Endodermal cell (in vitro differentiated cells): ENCODE measurements around the gene COL23A1. TPM values are rescaled to one million over a fixed set of nuclear protein-coding genes. Genes with fewer than 3 reads are reported as not detected.

Experiments used
- DNase-seq: peaks from one replicate; pipeline ENCODE4 v3.0.0-alpha.2; 2017
- H3K27ac ChIP-seq: 2 replicates; pipeline ENCODE4 v1.5.1; 2013; ENCODE audit warnings: mild to moderate bottlenecking, low read depth, low read length, moderate library complexity
- H3K27me3 ChIP-seq: 2 replicates; pipeline ENCODE4 v1.6.1; 2013; ENCODE audit warnings: mild to moderate bottlenecking, low read length, moderate library complexity; ENCODE audit not compliant: insufficient read depth, control insufficient read depth, poor library complexity, severe bottlenecking
- H3K36me3 ChIP-seq: 2 replicates; pipeline ENCODE4 v1.7.0; 2013; ENCODE audit warnings: mild to moderate bottlenecking, low read length, moderate library complexity; ENCODE audit not compliant: control insufficient read depth, insufficient read depth
- H3K4me1 ChIP-seq: one replicate; pipeline ENCODE4 v1.7.0; 2013; ENCODE audit warnings: low read length; ENCODE audit not compliant: control insufficient read depth, insufficient read depth
- H3K4me3 ChIP-seq: 2 replicates; pipeline ENCODE4 v1.5.1; 2013; ENCODE audit warnings: mild to moderate bottlenecking, low read length, moderate library complexity
- H3K9ac ChIP-seq: 2 replicates; pipeline ENCODE4 v1.6.1; 2013; ENCODE audit warnings: mild to moderate bottlenecking, low read length, moderate library complexity; ENCODE audit not compliant: poor library complexity, severe bottlenecking; ENCODE audit errors: extremely low read depth
- H3K9me3 ChIP-seq: 2 replicates; pipeline ENCODE4 v1.6.1; 2013; ENCODE audit warnings: mild to moderate bottlenecking, low read length, moderate library complexity; ENCODE audit not compliant: control insufficient read depth
- H3K27ac Mint-ChIP-seq: 2 replicates; pipeline ENCODE4 v1.8.0; 2020; ENCODE audit warnings: mixed read lengths
- H3K27me3 Mint-ChIP-seq: 2 replicates; pipeline ENCODE4 v1.8.0; 2021; ENCODE audit warnings: mild to moderate bottlenecking, mixed read lengths; ENCODE audit not compliant: insufficient read depth
- H3K36me3 Mint-ChIP-seq: 2 replicates; pipeline ENCODE4 v1.8.0; 2020; ENCODE audit warnings: low read depth, mixed read lengths
- H3K4me1 Mint-ChIP-seq: 2 replicates; pipeline ENCODE4 v1.8.0; 2020; ENCODE audit warnings: mixed read lengths
- H3K4me3 Mint-ChIP-seq: 2 replicates; pipeline ENCODE4 v1.8.0; 2020; ENCODE audit warnings: mild to moderate bottlenecking, moderate library complexity, mixed read lengths
- H3K9me3 Mint-ChIP-seq: 2 replicates; pipeline ENCODE4 v1.8.0; 2020; ENCODE audit warnings: mild to moderate bottlenecking, mixed read lengths
- WGBS, 2 experiments: methylation state at CpG; one replicate each; pipeline versions ENCODE4 v1.1.5 to v1.1.7; 2013; ENCODE audit warnings: missing lambda C conversion rate in 2 of 2, mixed read lengths in 1 of 2; ENCODE audit not compliant: insufficient coverage in 1 of 2, insufficient read length in 1 of 2; 5-methylcytosine and 5-hydroxymethylcytosine counted together
- total RNA-seq, 2 donors: library from RNA; stranded (reverse); fragmentation: NEBNext Ultra II Directional in 1 of 2; extraction: Animal tissue kit (Norgen Biotek cat#: 25700) in 1 of 2; gene quantifications; 2 replicates in 1 of 2; 3 replicates in 1 of 2; pipeline ENCODE4 v1.2.1, GENCODE V29; 2021
- TF ChIP-seq, protein P1 (sequence below): fragments of 200-600 bp; sonication (generic); conservative IDR thresholded peaks from 2 replicates; pipeline ENCODE4 v1.5.0; 2021; ENCODE audit warnings: antibody characterized with exemption, mild to moderate bottlenecking

COL23A1 gene
- total RNA-seq, 2 donors from 2014 or later, result 50.2 to 71.3 TPM

DNA sequence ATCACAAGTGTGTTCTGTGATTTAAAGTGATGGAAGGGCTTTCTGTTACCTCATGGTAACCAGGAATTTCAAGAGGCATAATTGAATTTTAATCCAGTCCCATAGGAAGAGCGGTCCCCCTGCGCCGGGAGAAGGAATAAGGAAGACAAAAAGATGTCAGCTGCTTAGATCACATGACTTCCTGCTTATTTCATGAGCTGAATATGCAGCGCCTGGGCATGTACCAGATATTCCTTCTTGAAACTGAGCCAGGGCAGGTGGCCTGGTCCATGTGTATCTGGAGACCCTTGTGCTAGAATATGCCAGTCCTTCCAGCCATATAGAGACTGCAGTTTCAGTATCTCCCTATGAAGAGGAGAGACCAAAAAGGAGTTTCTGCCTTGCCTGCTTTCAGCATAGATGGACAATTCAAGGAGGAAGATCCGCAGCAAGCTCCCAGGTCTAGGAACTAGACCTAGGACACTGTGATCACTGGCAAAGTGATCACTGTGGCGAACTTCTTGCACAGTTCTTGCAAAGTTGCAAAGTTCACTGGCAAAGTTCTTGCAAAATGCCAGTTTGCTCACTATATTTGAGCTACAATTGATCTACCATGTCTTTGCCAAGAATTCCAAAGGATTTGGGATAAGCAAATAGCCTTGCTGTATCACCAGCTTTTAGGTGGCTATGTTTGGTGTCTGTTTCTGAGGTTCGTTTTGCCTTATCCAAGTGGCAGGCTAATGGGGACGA, 254.7 kb downstream of the COL23A1 start:
- Mint-ChIP-seq H3K27me3 (no peaks in the 10 kb centered on the region), H3K9me3 (no peaks in the 10 kb centered on the region), H3K4me1 (peaks cover 9% of the 10 kb centered on the region), H3K4me3 (no peak overlapping the region), H3K36me3 (no peaks in the 10 kb centered on the region), H3K27ac (no peak overlapping the region)
- no peaks in the 10 kb centered on the region for H3K27me3 ChIP-seq
- TF ChIP-seq, protein P1, sequence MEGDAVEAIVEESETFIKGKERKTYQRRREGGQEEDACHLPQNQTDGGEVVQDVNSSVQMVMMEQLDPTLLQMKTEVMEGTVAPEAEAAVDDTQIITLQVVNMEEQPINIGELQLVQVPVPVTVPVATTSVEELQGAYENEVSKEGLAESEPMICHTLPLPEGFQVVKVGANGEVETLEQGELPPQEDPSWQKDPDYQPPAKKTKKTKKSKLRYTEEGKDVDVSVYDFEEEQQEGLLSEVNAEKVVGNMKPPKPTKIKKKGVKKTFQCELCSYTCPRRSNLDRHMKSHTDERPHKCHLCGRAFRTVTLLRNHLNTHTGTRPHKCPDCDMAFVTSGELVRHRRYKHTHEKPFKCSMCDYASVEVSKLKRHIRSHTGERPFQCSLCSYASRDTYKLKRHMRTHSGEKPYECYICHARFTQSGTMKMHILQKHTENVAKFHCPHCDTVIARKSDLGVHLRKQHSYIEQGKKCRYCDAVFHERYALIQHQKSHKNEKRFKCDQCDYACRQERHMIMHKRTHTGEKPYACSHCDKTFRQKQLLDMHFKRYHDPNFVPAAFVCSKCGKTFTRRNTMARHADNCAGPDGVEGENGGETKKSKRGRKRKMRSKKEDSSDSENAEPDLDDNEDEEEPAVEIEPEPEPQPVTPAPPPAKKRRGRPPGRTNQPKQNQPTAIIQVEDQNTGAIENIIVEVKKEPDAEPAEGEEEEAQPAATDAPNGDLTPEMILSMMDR, result no peak
- H3K27ac ChIP-seq, result no peak overlapping the region
- H3K9me3 ChIP-seq, result no peaks in the 10 kb centered on the region
- no peaks in the 10 kb centered on the region for H3K36me3 ChIP-seq
- no peak overlapping the region for H3K4me3 ChIP-seq
- no peaks in the 10 kb centered on the region for H3K4me1 ChIP-seq
- no peak for DNase-seq
- H3K9ac ChIP-seq, result no peak overlapping the region
- whole genome bisulfite sequencing, 2 experiments, result 95 to 97% methylated on average over 8 of the region's 8 CpGs

GRCh38 chr5:178334861-178335260, 255.3 kb downstream of the COL23A1 start:
- H3K36me3 ChIP-seq, result no peaks in the 10 kb centered on the region
- Mint-ChIP-seq H3K27me3 (no peaks in the 10 kb centered on the region), H3K4me1 (peaks cover 9% of the 10 kb centered on the region), H3K4me3 (no peak overlapping the region), H3K36me3 (no peaks in the 10 kb centered on the region), H3K27ac (no peak overlapping the region), H3K9me3 (no peaks in the 10 kb centered on the region)
- H3K27ac ChIP-seq, result no peak overlapping the region
- WGBS, 2 experiments, result 92 to 100% methylated on average over 6 to 8 of the region's 8 CpGs
- H3K4me3 ChIP-seq, result no peak overlapping the region
- H3K9me3 ChIP-seq, result no peaks in the 10 kb centered on the region
- TF ChIP-seq, protein P1, result no peak
- no peak overlapping the region for H3K9ac ChIP-seq
- no peak for DNase-seq
- no peaks in the 10 kb centered on the region for H3K27me3 ChIP-seq
- H3K4me1 ChIP-seq, result no peaks in the 10 kb centered on the region

DNA sequence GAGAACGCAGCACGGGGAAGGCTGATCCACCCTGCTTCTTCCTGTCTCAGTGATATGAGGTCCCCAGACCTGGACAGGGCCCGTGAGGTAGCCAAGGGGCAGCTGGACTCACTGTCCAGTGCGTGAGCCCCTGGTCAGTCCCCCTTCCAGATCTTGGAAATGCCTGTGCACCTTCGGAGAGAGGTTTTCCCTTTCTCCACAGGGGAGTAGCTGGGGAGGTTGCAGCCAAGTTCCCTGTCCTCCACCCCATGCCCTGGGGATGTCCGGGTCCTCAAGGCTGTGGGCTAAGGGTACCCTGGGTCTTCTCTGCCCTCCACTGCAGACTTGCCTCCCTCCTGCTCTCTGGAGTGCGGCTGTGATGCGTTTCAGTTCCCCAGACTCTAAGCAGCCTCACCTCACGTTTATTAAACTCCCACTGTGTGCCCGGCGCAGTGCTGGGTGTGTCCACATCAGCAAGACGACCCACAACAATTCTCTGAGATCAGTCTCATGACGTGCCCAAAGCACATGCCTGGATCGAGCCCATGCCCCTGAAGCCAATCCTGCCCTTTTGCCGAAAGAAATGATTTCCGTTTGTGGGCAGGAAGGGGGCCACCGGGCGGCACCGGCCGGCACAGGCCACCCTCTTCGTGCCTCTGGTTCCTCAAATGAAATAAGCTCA, 256.2 kb downstream of the COL23A1 start:
- Histone ChIP-seq H3K27me3 (no peaks in the 10 kb centered on the region), H3K27ac (no peak overlapping the region), H3K4me1 (no peaks in the 10 kb centered on the region), H3K9ac (no peak overlapping the region), H3K9me3 (no peaks in the 10 kb centered on the region), H3K4me3 (no peak overlapping the region), H3K36me3 (no peaks in the 10 kb centered on the region)
- DNase-seq, result no peak
- H3K36me3 Mint-ChIP-seq, result no peaks in the 10 kb centered on the region
- no peak overlapping the region for H3K4me3 Mint-ChIP-seq
- H3K27me3 Mint-ChIP-seq, result no peaks in the 10 kb centered on the region
- 94 to 96% methylated on average over 18 to 21 of the region's 21 CpGs for whole genome bisulfite sequencing, 2 experiments
- TF ChIP-seq, protein P1, result no peak
- peak overlapping the region; percentile 50 for H3K27ac Mint-ChIP-seq
- H3K4me1 Mint-ChIP-seq, result peaks cover 9% of the 10 kb centered on the region
- no peaks in the 10 kb centered on the region for H3K9me3 Mint-ChIP-seq
